ENCODE measurements around the gene COMMD1. TPM values are rescaled to one million over a fixed set of nuclear protein-coding genes. Genes with fewer than 3 reads are reported as not detected.
A peak's percentile ranks its signal among the peaks of the same experiment; 100 is the strongest.

Gene COMMD1
- total and polyA plus RNA-seq, 2 experiments from 2014 or later = 54.9 to 83.7 TPM

- Histone ChIP-seq H3K27me3 (ENCODE audit: insufficient read depth) (no peaks in the 10 kb centered on the region), H3K79me2 (replicated peaks; ENCODE audit: insufficient read depth) (no peaks in the 10 kb centered on the region), H3F3A (replicated peaks; ENCODE audit: low read depth) (0 out of 2 replicates have a peak, but pooled peaks cover 4% of the 10 kb centered on the region), H3K36me3 (ENCODE audit: insufficient read depth) (no peaks in the 10 kb centered on the region), H3K4me3 (peak overlapping the region; percentile 3; the same call in 1 of the 2 replicates), H3K4me1 (ENCODE audit: insufficient read depth) (peaks cover 21% of the 10 kb centered on the region), H3K9me2 (ENCODE audit: insufficient read depth) (no peaks in the 10 kb centered on the region), H3K4me2 (peak overlapping the region; percentile 49), H4K20me1 (replicated peaks; ENCODE audit: insufficient read depth) (no peaks in the 10 kb centered on the region), H3K27ac (ENCODE audit: low read depth) (peak overlapping the region; percentile 36; the same call in 1 of the 2 replicates), H2AFZ (peak overlapping the region; percentile 61)
- Mint-ChIP-seq H3K27me3 (ENCODE audit: insufficient read depth, low read depth, poor library complexity) (peaks cover 7% of the 10 kb centered on the region), H3K4me3 (no peak overlapping the region), H3K27ac (peak overlapping the region; percentile 31; the same call in 1 of the 2 replicates), H3K9me3 (peaks cover 5% of the 10 kb centered on the region; the same call in 2 of the 3 replicates), H3K4me1 (peaks cover 15% of the 10 kb centered on the region), H3K36me3 (ENCODE audit: low read depth) (no peaks in the 10 kb centered on the region; the same call in 2 of the 3 replicates)
- TF ChIP-seq ZNF462 (CRISPR knock-in tag; IDR thresholded peaks at IDR 0.05) (no peak), ZNF114 (CRISPR knock-in tag; IDR thresholded peaks at IDR 0.05) (no peak), POLR2AphosphoS5 (IDR thresholded peaks at IDR 0.05; ENCODE audit: low read depth) (no peak), EZH2 (IDR thresholded peaks at IDR 0.05; ENCODE audit: low read depth, unreplicated experiment) (no peak), EZH2phosphoT487 (IDR thresholded peaks at IDR 0.05; ENCODE audit: unreplicated experiment) (no peak), STAT1 (IDR thresholded peaks at IDR 0.05; ENCODE audit: unreplicated experiment) (no peak), ETS1 (IDR thresholded peaks at IDR 0.05) (no peak), NANOG (IDR thresholded peaks at IDR 0.05; ENCODE audit: borderline replicate concordance) (no peak), CTCF (conservative IDR thresholded peaks at IDR 0.05; ENCODE audit: low read depth in 2 of 2) (no peak)
- TF ChIP-seq, protein P1, sequence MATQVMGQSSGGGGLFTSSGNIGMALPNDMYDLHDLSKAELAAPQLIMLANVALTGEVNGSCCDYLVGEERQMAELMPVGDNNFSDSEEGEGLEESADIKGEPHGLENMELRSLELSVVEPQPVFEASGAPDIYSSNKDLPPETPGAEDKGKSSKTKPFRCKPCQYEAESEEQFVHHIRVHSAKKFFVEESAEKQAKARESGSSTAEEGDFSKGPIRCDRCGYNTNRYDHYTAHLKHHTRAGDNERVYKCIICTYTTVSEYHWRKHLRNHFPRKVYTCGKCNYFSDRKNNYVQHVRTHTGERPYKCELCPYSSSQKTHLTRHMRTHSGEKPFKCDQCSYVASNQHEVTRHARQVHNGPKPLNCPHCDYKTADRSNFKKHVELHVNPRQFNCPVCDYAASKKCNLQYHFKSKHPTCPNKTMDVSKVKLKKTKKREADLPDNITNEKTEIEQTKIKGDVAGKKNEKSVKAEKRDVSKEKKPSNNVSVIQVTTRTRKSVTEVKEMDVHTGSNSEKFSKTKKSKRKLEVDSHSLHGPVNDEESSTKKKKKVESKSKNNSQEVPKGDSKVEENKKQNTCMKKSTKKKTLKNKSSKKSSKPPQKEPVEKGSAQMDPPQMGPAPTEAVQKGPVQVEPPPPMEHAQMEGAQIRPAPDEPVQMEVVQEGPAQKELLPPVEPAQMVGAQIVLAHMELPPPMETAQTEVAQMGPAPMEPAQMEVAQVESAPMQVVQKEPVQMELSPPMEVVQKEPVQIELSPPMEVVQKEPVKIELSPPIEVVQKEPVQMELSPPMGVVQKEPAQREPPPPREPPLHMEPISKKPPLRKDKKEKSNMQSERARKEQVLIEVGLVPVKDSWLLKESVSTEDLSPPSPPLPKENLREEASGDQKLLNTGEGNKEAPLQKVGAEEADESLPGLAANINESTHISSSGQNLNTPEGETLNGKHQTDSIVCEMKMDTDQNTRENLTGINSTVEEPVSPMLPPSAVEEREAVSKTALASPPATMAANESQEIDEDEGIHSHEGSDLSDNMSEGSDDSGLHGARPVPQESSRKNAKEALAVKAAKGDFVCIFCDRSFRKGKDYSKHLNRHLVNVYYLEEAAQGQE (IDR thresholded peaks at IDR 0.05; ENCODE audit: unreplicated experiment) = no peak
- DNase-seq (ENCODE audit: low spot score) (peak; percentile 40), ATAC-seq (peak; percentile 90)
Observed at GRCh38 chr2:62150597-62151305, 245.3 kb downstream of the COMMD1 start.

Measured in GM23338 (cell line).